Liver (tissue), 3 donors: ENCODE results near the gene DCK.

Experiments used
- CTCF ChIP-seq: fragments of 150-350 bp; IDR thresholded peaks from 2 replicates; pipeline ENCODE4 v1.5.1; 2017; ENCODE audit warnings: improper control_type of control experiment, low read depth, low read length; ENCODE audit not compliant: missing input control
- GABPA ChIP-seq, 2 donors: IDR thresholded peaks in 1 of 2; conservative IDR thresholded peaks in 1 of 2; 2 replicates each; pipeline ENCODE4 v1.6.1; 2016; ENCODE audit warnings: antibody characterized with exemption in 2 of 2, mild to moderate bottlenecking in 1 of 2, moderate library complexity in 1 of 2
- MAX ChIP-seq: IDR thresholded peaks from 2 replicates; pipeline ENCODE4 v1.6.1; 2016; ENCODE audit warnings: antibody characterized with exemption
- RAD21 ChIP-seq, 2 donors: IDR thresholded peaks; 2 replicates each; pipeline ENCODE4 v1.6.1; 2016; ENCODE audit warnings: antibody characterized with exemption in 2 of 2, mild to moderate bottlenecking in 2 of 2
- REST ChIP-seq: IDR thresholded peaks from 2 replicates; pipeline ENCODE4 v1.6.1; 2016; ENCODE audit warnings: antibody characterized with exemption, mild to moderate bottlenecking
- SP1 ChIP-seq: IDR thresholded peaks from 2 replicates; pipeline ENCODE4 v1.6.1; 2018; ENCODE audit warnings: antibody characterized with exemption, mild to moderate bottlenecking
- YY1 ChIP-seq: IDR thresholded peaks from 2 replicates; pipeline ENCODE4 v1.6.1; 2016; ENCODE audit warnings: antibody characterized with exemption, mild to moderate bottlenecking
- ZBTB33 ChIP-seq: IDR thresholded peaks from 2 replicates; pipeline ENCODE4 v1.6.1; 2016; ENCODE audit warnings: antibody characterized with exemption
- donor health status: healthy.
- donor health status: healthy.

GRCh38 chr4:71052716-71053115 is 59.3 kb downstream of the DCK start:
- TF ChIP-seq CTCF (no peak), RAD21 (IDR thresholded peaks at IDR 0.05) (no peak), GABPA (IDR thresholded peaks at IDR 0.05 in 1 of 2, conservative IDR thresholded peaks at IDR 0.05 in 1 of 2) (no peak), MAX (no peak), SP1 (no peak), REST (no peak), YY1 (no peak), ZBTB33 (no peak)
